Upper lobe of right lung (tissue), 1 donor: ENCODE measurements around the gene LRIT3. TPM values are rescaled to one million over a fixed set of nuclear protein-coding genes. Genes with fewer than 3 reads are reported as not detected.

Source experiments
- ATAC-seq: fragments of 200-7000 bp; cut with Tn5 transposase; one replicate; pipeline ENCODE4 v1.9.1; 2020; ENCODE audit warnings: mild to moderate bottlenecking, moderate library complexity
- DNase-seq: peaks from one replicate; pipeline ENCODE4 v3.0.0-alpha.2; 2020
- H3K27ac ChIP-seq: fragments of 200-600 bp; one replicate; pipeline ENCODE4 v1.8.0; 2022
- H3K27me3 ChIP-seq: fragments of 200-600 bp; one replicate; pipeline ENCODE4 v1.8.0; 2022; ENCODE audit warnings: mild to moderate bottlenecking
- H3K36me3 ChIP-seq: fragments of 200-600 bp; one replicate; pipeline ENCODE4 v1.8.0; 2022
- H3K4me1 ChIP-seq: fragments of 200-600 bp; one replicate; pipeline ENCODE4 v1.8.0; 2022
- H3K4me3 ChIP-seq: fragments of 200-600 bp; one replicate; pipeline ENCODE4 v1.8.0; 2022; ENCODE audit warnings: mild to moderate bottlenecking
- H3K9me3 ChIP-seq: fragments of 200-600 bp; one replicate; pipeline ENCODE4 v1.8.0; 2022
- intact Hi-C: fragments of 100-400 bp; cut with DNase I; formaldehyde crosslinking; loops from one replicate; pipeline ENCODE4 v1.11.0; 2022
- total RNA-seq: library from RNA; stranded (reverse); fragmentation: NEBNext Ultra II Directional; extraction: Animal tissue kit (Norgen Biotek cat#: 25700); gene quantifications from one replicate; pipeline ENCODE4 v1.2.1, GENCODE V29; 2021
- TF ChIP-seq, protein P1 (sequence below): fragments of 200-600 bp; IDR thresholded peaks from one replicate; pipeline ENCODE4 v1.8.0; 2022; ENCODE audit warnings: antibody characterized with exemption
- donor health status: DM: no; HTN: yes; CAD: no; lungs with severe emphysema.

Gene LRIT3
- total RNA-seq, 1 donor from 2014 or later = 0.14 TPM

DNA sequence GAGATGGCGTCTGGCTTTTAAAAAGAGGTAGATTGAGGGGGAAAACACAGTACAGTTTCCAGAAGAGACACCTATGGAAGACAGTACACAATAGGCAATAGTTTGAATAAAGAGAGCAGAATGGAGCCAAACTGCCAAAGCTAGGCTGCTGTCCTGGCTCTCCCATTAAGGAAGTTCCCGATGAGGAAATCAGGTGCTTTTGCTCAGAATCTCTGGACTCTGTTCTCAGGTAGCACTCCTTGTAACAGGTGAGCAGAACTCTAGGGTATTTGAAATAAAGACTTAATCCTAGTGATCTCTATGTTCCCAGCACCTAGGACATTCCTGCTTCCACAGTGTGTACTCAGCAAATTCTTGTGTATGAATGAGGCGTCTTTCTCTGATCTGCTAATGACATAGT lies 66.4 kb downstream of the LRIT3 start:
- H3K27ac ChIP-seq = no peak overlapping the region
- peak; percentile 62 for ATAC-seq
- H3K27me3 ChIP-seq = no peaks in the 10 kb centered on the region
- no peaks in the 10 kb centered on the region for H3K9me3 ChIP-seq
- no peaks in the 10 kb centered on the region for H3K4me1 ChIP-seq
- no peaks in the 10 kb centered on the region for H3K36me3 ChIP-seq
- peak overlapping the region; percentile 15 for H3K4me3 ChIP-seq
- intact Hi-C loops = no loop called here
- TF ChIP-seq, protein P1, sequence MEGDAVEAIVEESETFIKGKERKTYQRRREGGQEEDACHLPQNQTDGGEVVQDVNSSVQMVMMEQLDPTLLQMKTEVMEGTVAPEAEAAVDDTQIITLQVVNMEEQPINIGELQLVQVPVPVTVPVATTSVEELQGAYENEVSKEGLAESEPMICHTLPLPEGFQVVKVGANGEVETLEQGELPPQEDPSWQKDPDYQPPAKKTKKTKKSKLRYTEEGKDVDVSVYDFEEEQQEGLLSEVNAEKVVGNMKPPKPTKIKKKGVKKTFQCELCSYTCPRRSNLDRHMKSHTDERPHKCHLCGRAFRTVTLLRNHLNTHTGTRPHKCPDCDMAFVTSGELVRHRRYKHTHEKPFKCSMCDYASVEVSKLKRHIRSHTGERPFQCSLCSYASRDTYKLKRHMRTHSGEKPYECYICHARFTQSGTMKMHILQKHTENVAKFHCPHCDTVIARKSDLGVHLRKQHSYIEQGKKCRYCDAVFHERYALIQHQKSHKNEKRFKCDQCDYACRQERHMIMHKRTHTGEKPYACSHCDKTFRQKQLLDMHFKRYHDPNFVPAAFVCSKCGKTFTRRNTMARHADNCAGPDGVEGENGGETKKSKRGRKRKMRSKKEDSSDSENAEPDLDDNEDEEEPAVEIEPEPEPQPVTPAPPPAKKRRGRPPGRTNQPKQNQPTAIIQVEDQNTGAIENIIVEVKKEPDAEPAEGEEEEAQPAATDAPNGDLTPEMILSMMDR = no peak
- DNase-seq = no peak

DNA sequence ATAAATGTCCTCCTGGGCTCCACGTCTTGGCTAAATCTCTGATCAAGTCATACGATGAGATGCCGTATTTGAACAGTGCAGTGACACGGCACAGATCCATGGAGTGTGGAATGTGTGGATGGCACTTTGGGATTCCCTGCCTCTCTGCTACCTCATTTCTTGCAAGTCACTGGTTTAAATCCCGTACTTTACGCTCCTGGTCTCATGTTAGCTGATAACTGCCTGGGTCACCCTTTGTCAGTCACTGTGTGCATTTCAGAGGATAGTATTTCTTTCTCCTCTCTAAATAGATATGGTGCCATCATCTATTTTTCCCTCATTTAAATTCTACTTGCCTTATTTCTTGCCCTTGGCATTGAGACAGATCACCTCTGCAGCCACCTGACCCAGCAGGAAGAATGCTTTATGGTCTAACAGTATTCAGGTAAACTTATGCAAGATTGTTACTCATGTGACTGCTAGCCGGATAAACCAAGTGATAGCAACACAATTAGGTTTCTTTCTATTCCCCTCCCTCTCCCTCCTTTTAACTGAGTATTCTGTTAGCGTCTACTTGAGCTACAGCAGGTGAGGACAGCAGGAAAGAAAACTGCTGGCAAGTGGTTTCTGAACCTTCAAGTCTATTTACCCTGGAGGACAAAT lies 67.6 kb downstream of the LRIT3 start:
- Histone ChIP-seq H3K27me3 (no peaks in the 10 kb centered on the region), H3K4me1 (no peaks in the 10 kb centered on the region), H3K36me3 (no peaks in the 10 kb centered on the region), H3K4me3 (no peak overlapping the region), H3K27ac (no peak overlapping the region), H3K9me3 (no peaks in the 10 kb centered on the region)
- ATAC-seq (peak; percentile 32), DNase-seq (no peak)
- TF ChIP-seq, protein P1 = no peak
- intact Hi-C loops = no loop called here

DNA sequence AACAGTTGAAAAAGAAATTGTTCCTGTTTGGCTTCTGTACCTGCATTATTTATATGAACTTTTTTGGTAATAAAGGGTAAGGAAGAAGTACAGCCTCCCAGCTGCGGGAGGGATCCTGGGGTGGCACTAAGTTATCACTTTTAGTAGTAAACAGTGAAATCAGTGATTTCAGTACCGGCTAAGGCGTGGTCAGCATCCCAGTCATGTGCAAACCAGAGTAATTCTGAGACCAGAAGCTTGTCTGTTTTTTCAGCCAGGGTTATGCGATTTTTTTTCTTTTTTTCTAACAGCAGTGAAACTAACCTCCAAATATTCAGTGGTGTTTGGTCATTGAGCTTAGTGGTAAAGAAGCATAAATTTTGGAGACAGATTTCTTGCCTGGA lies 68.1 kb downstream of the LRIT3 start:
- H3K27ac ChIP-seq = no peak overlapping the region
- H3K4me1 ChIP-seq = no peaks in the 10 kb centered on the region
- TF ChIP-seq, protein P1 = no peak
- ATAC-seq (no peak), DNase-seq (no peak)
- no peak overlapping the region for H3K4me3 ChIP-seq
- H3K27me3 ChIP-seq = no peaks in the 10 kb centered on the region
- H3K36me3 ChIP-seq = no peaks in the 10 kb centered on the region
- intact Hi-C loops = no loop called here
- H3K9me3 ChIP-seq = no peaks in the 10 kb centered on the region

DNA sequence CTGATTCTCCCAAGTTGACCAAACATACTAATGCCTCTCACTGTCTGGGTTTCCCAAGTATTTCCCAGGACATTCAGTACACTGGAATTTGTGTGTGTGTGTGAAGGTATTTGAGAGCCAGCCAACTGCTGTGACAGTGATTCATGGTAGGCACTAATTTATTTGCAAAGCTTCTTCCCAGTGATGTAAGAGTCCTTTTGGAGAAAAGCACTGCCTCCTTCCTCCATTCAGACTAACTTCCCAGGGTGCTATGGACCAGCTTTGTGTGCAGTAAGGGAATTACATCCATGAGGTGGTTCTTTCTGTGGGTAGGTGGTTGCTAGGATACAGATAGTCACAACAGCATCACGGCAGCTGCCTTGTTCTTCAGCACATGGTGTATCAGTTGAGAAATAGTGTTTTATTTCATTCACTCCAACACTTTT lies 73.5 kb downstream of the LRIT3 start:
- Histone ChIP-seq H3K4me1 (no peaks in the 10 kb centered on the region), H3K36me3 (no peaks in the 10 kb centered on the region), H3K4me3 (no peak overlapping the region), H3K9me3 (no peaks in the 10 kb centered on the region), H3K27ac (no peak overlapping the region), H3K27me3 (no peaks in the 10 kb centered on the region)
- intact Hi-C loops = no loop called here
- ATAC-seq = no peak
- TF ChIP-seq, protein P1 = no peak
- DNase-seq = no peak

Other genes starting within 250 kb of the LRIT3 start
- gene CASP6, start 144.7 kb upstream of the LRIT3 start, total RNA-seq = 15.2 TPM
- 45.7 TPM for gene PLA2G12A, start 118.0 kb upstream of the LRIT3 start, total RNA-seq
- 61.0 TPM for gene CFI, start 46.1 kb upstream of the LRIT3 start, total RNA-seq
- 12.2 TPM for gene GAR1, start 32.3 kb upstream of the LRIT3 start, total RNA-seq
- not detected for gene RRH, start 20.1 kb upstream of the LRIT3 start, total RNA-seq
- gene EGF, start 64.8 kb downstream of the LRIT3 start, total RNA-seq = 2.4 TPM